ENCODE results near the gene JPH2.
A peak's percentile ranks its signal among the peaks of the same experiment; 100 is the strongest.

The JPH2 gene

GRCh38 chr20:44099832-44100231, 87.2 kb downstream of the JPH2 start:
- DNase-seq (ENCODE audit: low spot score), result no peak

GRCh38 chr20:44098657-44099056, 88.3 kb downstream of the JPH2 start:
- DNase-seq (ENCODE audit: low spot score), result no peak

DNA sequence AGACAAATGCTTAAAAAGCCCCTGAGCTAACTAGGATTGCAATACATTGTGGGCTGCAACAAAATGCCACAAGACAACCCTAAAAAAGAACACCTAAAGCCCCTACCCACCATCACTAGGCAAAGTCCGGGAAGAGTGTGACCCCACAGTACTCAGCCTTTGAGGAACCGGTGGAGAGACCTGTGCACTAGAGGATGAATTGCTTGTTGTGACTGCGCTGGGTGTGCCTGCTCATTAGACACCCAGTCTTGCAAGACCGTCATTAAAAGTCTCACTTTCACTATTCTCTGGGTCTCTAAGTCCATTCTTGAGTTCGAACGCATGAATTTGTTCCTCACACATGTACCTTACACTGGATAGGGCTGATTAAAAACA, 88.7 kb downstream of the JPH2 start:
- no peak for DNase-seq (ENCODE audit: low spot score)

DNA sequence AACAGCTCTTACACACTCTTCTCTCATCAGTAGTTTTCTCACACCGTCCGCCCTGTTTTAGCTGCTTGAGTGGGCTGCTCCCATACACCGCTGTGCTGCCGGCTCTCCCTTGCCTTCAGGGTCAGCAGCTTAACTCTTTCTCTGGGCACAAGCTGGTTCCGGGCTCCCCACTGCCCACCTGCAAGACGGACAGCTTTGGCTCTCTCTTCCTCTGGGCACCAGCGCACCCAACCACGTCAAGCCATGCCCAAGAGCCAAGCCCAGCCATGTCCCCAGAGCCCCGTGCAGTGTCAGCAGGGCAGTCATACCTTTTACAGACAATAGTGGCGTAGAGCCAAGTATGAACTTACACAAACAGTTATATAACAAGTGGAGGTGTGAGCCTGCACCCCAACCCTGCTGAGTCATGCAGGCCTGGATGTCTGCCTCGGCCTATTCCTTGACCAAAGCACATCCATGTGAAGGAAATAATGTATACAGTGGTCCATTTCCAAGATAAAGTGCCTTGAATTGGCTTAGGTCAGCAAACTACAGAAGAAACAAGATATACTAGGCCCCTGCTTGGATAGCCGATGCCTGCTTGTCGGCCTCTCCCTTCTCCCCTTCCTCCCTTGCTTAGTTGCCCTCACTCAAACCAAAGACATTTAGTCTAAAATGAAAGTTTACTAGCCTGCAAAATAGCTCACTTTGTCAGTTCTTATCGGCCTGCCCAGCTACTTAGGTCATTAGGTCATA, 89.3 kb downstream of the JPH2 start:
- DNase-seq (ENCODE audit: low spot score), result no peak

DNA sequence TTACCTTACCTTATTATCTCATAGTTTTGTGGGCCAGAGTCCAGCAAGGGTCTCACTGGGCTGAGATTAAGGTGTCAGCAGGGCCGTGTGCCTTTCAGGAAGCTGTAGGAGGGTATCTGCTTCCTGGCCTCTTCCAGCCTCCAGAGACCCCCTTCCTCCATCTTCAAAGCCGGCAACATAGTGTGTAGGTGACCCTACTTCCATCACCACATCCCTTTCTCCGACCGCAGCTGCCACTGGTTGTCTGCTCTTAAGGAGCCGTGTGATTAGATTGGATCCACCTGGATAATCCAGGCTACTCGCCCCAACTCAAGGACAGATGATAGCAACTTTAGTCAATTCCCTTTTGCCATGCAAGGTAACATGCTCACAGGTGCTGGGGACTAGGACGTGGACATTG, 91.2 kb downstream of the JPH2 start:
- no peak for DNase-seq (ENCODE audit: low spot score)

DNA sequence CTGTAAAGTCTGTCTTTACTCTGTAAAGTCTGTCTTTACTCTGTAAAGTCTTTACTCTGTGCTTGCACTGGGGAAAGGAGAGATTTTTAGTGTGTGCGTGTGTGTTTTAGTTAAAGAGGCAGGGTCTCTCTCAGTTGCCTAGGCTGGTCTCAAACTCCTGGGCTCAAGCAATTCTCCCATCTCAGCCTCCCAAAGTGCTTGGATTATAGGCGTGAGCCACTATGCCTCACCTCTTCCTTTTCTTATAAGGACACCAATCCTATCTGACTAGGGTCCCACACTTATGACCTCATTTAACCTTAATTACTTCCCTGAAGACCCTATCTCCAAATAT, 93.8 kb downstream of the JPH2 start:
- no peak for DNase-seq (ENCODE audit: low spot score)

GRCh38 chr20:44092551-44093248, 94.3 kb downstream of the JPH2 start:
- DNase-seq (ENCODE audit: low spot score), result peak; percentile 46

DNA sequence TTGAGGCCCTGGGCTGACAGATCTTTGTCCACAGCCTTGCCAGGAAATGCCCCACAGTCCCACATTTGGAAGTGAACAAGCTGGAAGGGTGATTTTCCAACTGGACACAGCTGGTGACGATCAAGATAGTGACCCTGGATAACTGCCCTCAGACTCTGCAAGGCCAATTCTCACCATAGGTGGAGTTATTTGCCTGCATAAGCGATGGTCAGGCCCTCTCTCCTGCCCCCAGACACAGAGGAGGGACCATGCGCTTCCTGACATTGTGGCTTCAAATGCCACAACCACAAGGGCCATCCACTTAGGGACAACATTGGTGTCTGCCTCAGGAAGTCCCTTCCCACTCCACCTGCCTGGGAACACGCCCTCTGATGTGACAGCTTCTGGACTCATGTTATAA, 96.0 kb downstream of the JPH2 start:
- no peak for DNase-seq (ENCODE audit: low spot score)

DNA sequence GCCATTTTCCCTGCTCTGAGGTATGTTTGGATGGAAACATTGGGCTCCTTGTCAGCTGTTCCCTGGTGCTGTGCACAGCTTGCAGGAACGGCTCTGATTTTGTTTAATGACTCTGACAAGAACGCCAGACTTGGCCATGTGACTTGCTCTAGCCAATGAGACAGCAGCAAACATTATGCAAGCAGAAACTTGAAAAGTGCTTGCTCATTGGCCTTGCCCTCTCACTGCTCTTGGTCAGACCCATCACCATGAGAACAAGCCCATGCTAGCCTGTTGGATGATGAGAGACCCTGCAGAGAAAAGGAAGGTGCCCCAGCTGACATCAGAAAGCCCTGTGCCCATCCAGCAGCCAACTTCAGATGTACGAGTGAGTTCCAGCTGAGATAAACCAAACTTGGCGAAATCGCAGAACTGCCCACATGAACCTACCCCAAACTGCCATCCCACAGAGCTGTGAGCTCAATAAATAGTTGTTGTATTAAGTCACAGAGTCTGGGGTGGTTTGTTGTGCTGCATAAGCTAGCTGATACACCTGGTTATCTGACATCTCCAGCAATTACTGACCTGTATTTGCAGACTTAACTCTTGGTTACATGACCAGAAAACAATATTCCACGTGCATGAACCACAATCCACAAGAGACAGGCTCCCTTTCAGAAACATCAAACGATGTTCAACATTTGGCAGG, 96.9 kb downstream of the JPH2 start:
- DNase-seq (ENCODE audit: low spot score), result no peak

- no peak for DNase-seq (ENCODE audit: low spot score)
These were observed 99.2 kb downstream of the JPH2 start for GRCh38 chr20:44087857-44088120.

DNA sequence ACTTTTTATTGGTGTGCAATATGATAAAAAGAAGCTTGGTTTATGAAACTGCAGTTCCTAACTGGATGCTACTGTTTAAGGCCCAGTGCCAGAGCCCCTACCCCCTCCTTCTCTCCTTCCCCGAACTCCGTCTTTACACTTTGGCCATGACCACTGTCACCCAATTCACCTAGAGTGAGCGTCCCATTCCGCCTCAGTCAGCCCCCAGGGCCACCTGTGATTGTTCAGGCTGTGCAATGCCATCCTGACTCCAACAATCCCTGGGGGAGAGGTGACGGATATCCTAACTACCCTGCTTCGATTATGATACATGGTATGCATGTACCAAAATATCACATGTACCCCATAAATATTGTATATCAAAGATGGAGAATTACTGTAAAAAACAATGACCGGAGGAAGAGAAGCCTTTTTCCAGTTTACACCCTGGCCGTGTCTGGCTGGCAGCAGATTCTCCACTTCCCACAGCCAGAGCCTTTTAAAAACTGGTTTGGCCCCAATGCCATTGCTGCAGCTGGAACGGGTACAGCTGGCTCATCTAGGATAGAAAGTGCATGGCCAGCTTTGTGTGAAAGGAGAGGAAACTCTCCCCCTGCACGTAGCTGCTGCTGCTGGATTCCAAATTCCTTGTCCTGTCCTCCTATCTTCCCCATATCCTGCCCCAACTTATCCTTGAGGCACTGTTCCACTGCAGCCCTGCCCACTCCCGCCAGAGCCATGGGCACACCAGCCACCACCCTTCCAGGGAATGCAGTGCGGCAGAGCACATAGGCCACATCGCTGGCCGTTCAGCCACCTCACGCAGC, 99.7 kb downstream of the JPH2 start:
- no peak for DNase-seq (ENCODE audit: low spot score)

GRCh38 chr20:44085616-44086434, 101.2 kb downstream of the JPH2 start:
- DNase-seq (ENCODE audit: low spot score), result no peak

GRCh38 chr20:44084891-44085290, 102.1 kb downstream of the JPH2 start:
- no peak for DNase-seq (ENCODE audit: low spot score)

DNA sequence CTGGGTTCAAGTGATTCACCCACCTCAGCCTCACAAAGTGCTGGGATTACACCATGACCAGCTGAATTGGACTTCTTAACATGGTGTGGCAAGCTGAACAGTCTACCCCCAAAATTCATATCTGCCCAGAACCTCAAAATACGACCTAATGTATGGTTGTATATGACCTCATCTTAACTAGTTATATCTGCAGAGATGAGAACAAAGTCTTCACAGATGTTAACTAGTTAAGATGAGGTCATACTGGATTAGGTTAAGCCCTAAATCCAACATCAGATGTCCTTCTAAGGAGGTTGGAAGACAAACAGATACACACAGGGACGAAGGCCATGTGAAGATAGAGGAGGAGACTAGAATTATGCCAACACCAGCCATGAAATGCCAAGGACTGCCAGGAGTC, 102.5 kb downstream of the JPH2 start:
- no peak for DNase-seq (ENCODE audit: low spot score)

DNA sequence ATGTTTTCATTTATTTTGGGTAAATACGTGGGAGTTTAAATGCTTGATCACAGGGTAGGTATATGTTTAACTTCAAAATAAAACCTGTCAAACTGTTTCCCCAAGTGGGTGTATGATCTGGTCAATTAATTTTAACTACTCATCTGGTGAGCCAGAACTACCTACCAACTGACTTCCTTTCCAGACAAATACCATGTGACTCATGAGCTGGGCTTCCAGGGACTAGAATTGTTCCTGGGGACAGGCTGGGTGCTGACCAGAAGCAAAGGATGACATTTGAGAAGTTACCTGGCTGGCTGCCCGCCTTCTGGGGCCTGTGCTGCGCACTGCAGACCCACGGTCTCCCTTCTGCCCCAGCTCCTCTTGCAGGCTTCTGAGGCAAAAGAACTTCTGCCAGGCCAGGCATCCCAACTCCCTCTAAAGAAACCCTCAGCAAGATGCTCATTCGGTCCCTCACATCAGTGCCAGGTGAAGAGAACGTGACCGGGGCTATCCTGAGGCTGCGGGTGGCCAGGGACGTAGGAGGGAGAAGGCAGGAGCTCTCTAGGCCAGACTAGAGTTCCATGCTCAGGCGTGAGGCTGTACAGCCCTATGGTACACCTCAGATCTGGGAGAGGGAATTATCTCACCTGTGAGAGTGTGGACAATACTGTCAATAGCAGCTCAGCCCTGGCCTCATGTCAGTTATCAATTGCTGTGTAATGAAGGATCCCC, 103.6 kb downstream of the JPH2 start:
- DNase-seq (ENCODE audit: low spot score), result no peak

GRCh38 chr20:44081888-44082287, 105.1 kb downstream of the JPH2 start:
- no peak for DNase-seq (ENCODE audit: low spot score)

DNA sequence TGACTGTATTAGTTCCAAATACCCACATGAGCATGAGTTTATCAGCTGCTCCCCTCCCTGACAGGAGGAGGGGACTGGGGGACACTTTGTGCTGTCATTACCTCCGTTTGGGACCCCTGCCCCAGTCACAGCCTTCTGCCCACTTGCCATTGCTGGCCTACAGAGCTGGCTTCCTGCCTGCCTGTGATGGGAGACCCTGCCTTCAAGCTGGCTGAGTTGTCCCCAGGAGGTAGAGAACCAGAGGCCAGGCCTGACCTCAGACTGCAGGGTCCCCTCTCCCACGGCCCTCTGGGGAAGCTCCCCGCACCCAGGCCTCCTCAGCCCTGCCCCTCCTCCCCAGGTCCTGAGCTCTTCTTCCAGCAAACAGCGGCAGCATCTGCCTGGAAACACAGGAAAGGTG, 105.5 kb downstream of the JPH2 start:
- no peak for DNase-seq (ENCODE audit: low spot score)

DNA sequence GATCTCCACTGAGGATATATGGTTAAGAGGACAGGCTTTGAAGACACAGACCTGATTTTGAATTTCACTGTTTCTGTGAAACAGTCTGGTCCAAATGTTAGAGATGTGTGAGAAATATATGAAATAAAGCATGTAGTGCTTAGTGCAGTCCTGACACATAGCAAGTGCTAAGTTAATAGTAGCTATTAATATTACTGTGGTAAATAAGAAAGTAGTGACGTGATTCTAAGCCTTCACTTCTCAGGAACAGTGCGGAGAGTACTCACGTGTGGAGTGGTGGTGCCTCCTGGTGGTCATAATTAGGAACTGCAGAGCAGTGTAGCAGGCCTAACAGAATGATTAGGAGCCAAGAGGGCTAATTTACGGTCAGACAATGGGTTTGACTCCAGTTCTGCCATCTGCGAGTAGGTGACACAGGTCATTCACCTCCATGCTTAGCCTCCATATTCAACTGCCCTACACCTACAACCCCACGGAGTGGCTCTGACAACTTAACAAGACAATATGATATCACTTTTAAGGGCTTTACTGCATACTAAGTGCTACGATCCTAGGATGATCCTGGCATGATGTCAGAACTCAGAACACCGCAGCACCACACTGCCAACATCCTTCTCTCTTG, 106.2 kb downstream of the JPH2 start:
- DNase-seq (ENCODE audit: low spot score), result peak; percentile 83

- DNase-seq (ENCODE audit: low spot score), result no peak
These were observed 106.9 kb downstream of the JPH2 start for GRCh38 chr20:44080064-44080463.

DNA sequence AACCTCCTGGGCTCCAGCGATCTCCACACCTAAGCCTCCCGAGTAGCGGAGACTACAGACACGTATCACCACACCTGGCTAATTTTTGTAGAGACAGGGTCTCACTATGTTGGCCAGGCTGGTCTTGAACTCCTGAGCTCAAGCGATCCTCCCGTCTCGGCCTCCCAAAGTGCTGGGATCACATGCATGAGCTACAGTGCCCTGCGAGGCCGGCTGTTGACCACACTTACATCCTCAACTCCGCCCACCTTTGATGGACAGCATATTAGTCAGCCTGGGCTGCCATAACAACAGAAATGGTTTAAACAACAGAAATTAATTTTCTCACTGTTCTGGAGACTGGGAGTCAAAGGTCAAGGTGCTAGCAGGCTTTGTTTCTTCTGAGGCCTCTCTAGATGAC, 107.7 kb downstream of the JPH2 start:
- no peak for DNase-seq (ENCODE audit: low spot score)

DNA sequence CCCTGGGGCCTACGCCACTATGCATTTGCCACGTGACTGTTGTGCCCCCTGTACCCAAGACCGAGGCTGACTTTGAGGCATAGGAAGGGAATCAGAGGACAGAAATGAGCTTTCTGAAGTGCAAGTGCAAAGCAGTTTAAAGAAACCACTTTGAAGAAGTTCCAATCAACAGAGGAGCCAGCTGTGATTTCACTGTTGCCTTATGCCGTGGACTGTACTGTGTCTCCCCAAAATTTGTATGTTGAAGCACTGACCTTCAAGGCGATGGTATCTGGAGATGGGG, 111.1 kb downstream of the JPH2 start:
- no peak for DNase-seq (ENCODE audit: low spot score)

Data from kidney capillary endothelial cell (primary cell).